ENCODE results near the gene TXK. TPM values are rescaled to one million over a fixed set of nuclear protein-coding genes. Genes with fewer than 3 reads are reported as not detected.

The TXK gene
- total RNA-seq, 1 donor from 2014 or later, result not detected

DNA sequence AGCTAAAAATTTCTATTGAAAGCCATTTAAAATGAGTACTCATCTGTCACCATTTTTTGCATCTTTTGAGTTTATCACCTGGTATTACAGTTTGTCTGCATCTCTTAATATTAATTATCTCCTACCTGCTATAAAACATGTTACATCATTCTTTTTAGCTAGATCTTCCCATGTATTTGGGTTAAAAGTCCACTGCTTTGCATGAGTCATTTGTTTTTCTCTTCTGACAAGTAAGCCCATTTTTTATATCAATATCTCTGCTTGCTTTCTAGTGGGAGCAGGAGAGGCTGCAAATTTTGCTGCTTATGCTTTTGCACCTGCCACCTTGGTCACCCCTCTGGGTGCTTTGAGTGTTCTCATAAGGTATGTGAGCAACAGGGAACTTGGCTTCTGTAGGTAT is 101.3 kb downstream of the TXK start:
- no peak for DNase-seq
- peaks cover 4% of the 10 kb centered on the region for H3K4me1 Mint-ChIP-seq (ENCODE audit: low read depth, unreplicated experiment)
- no peak overlapping the region for H3K4me3 Mint-ChIP-seq (ENCODE audit: unreplicated experiment)
- TF ChIP-seq CTCF (IDR thresholded peaks at IDR 0.05; ENCODE audit: partially characterized antibody, unreplicated experiment), result no peak
- H3K36me3 Mint-ChIP-seq (ENCODE audit: unreplicated experiment), result no peaks in the 10 kb centered on the region
- no peaks in the 10 kb centered on the region for H3K27me3 Mint-ChIP-seq (ENCODE audit: unreplicated experiment)
- no peak overlapping the region for H3K27ac Mint-ChIP-seq (ENCODE audit: unreplicated experiment)
- no peaks in the 10 kb centered on the region for H3K9me3 Mint-ChIP-seq (ENCODE audit: unreplicated experiment)

DNA sequence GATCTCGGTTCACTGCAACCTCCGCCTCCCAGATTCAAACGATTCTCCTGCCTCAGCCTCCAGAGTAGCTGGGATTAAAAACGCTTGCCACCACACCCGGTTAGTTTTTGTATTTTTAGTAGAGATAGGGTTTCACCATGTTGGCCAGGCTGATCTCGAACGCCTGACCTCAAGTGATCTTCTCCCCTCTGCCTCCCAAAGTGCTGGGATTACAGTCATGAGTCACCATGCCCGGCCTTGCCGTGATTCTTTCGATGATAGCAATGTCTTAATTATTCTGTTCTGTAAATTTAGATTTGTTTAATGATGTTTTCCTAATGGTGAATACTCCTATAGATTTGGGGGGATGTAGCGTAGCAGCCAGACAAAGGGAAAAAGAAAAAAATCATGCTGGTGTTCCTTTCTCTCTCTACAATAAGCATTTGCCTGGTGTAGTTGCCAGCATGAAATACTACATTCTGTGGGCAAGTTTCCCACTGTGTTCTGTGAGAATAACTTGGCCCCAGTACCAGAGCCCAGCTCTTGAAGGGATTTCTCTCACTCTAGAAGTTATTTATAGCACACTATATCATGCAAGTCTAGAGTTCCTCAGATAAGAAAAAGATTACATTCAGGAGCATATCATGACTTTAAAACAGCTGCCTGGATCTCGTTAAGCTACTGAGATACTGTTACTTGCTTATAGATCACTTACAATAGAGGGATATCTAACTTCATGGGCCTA is 102.1 kb downstream of the TXK start:
- TF ChIP-seq CTCF (IDR thresholded peaks at IDR 0.05; ENCODE audit: partially characterized antibody, unreplicated experiment), result no peak
- no peak for DNase-seq
- H3K27ac Mint-ChIP-seq (ENCODE audit: unreplicated experiment), result no peak overlapping the region
- H3K27me3 Mint-ChIP-seq (ENCODE audit: unreplicated experiment), result no peaks in the 10 kb centered on the region
- no peaks in the 10 kb centered on the region for H3K36me3 Mint-ChIP-seq (ENCODE audit: unreplicated experiment)
- H3K4me3 Mint-ChIP-seq (ENCODE audit: unreplicated experiment), result no peak overlapping the region
- no peaks in the 10 kb centered on the region for H3K9me3 Mint-ChIP-seq (ENCODE audit: unreplicated experiment)
- H3K4me1 Mint-ChIP-seq (ENCODE audit: low read depth, unreplicated experiment), result peaks cover 4% of the 10 kb centered on the region

GRCh38 chr4:48030470-48030869 is 103.6 kb downstream of the TXK start:
- Mint-ChIP-seq H3K4me1 (ENCODE audit: low read depth, unreplicated experiment) (peaks cover 4% of the 10 kb centered on the region), H3K27ac (ENCODE audit: unreplicated experiment) (no peak overlapping the region), H3K36me3 (ENCODE audit: unreplicated experiment) (no peaks in the 10 kb centered on the region), H3K27me3 (ENCODE audit: unreplicated experiment) (no peaks in the 10 kb centered on the region), H3K9me3 (ENCODE audit: unreplicated experiment) (no peaks in the 10 kb centered on the region), H3K4me3 (ENCODE audit: unreplicated experiment) (no peak overlapping the region)
- no peak for TF ChIP-seq CTCF (IDR thresholded peaks at IDR 0.05; ENCODE audit: partially characterized antibody, unreplicated experiment)
- DNase-seq, result no peak

GRCh38 chr4:48028696-48029095 is 105.4 kb downstream of the TXK start:
- Mint-ChIP-seq H3K9me3 (ENCODE audit: unreplicated experiment) (no peaks in the 10 kb centered on the region), H3K27ac (ENCODE audit: unreplicated experiment) (no peak overlapping the region), H3K4me1 (ENCODE audit: low read depth, unreplicated experiment) (peaks cover 4% of the 10 kb centered on the region), H3K36me3 (ENCODE audit: unreplicated experiment) (no peaks in the 10 kb centered on the region), H3K4me3 (ENCODE audit: unreplicated experiment) (no peak overlapping the region), H3K27me3 (ENCODE audit: unreplicated experiment) (no peaks in the 10 kb centered on the region)
- DNase-seq, result no peak
- no peak for TF ChIP-seq CTCF (IDR thresholded peaks at IDR 0.05; ENCODE audit: partially characterized antibody, unreplicated experiment)

DNA sequence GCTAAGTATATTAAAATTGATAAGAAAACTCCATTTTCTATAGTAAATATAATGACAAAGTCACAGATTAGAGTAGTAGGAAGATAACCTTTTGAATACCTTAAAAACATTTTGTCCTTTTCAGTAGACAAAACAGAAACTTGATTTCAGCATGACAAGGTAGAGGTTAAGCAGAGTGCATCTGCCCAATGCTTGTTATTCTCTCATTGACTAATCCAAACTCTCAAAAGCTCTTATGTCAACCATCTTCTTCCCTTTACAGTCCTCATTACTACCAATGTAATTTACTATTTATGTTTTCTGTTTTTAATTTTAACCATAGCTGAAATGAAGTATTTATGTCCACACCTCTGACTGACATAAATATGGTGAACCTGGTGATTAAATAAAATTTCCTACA is 106.4 kb downstream of the TXK start:
- Mint-ChIP-seq H3K4me3 (ENCODE audit: unreplicated experiment) (no peak overlapping the region), H3K36me3 (ENCODE audit: unreplicated experiment) (no peaks in the 10 kb centered on the region), H3K27me3 (ENCODE audit: unreplicated experiment) (no peaks in the 10 kb centered on the region), H3K4me1 (ENCODE audit: low read depth, unreplicated experiment) (peaks cover 4% of the 10 kb centered on the region), H3K9me3 (ENCODE audit: unreplicated experiment) (no peaks in the 10 kb centered on the region), H3K27ac (ENCODE audit: unreplicated experiment) (no peak overlapping the region)
- no peak for DNase-seq
- no peak for TF ChIP-seq CTCF (IDR thresholded peaks at IDR 0.05; ENCODE audit: partially characterized antibody, unreplicated experiment)

All from glutamatergic neuron (in vitro differentiated cells).